Right cardiac atrium (tissue), 5 donors: ENCODE data around the gene FAAP20. TPM values are rescaled to one million over a fixed set of nuclear protein-coding genes. Genes with fewer than 3 reads are reported as not detected.

Source experiments
- ATAC-seq, 2 donors: fragments of 200-7000 bp; cut with Tn5 transposase; one replicate each; pipeline versions ENCODE4 v1.8.0 to v1.9.1; 2020; ENCODE audit warnings: moderate library complexity in 2 of 2, mild to moderate bottlenecking in 1 of 2
- DNase-seq, 3 donors: peaks; one replicate each; pipeline ENCODE4 v3.0.0-alpha.2; 2020
- H3K27ac ChIP-seq: one replicate; pipeline ENCODE4 v1.5.1; 2013; ENCODE audit warnings: mild to moderate bottlenecking, low read length, control low read depth, moderate library complexity
- H3K27me3 ChIP-seq: one replicate; pipeline ENCODE4 v1.6.1; 2013; ENCODE audit not compliant: control insufficient read depth, insufficient read depth
- H3K4me1 ChIP-seq: one replicate; pipeline ENCODE4 v1.6.1; 2013; ENCODE audit warnings: low read length; ENCODE audit not compliant: control insufficient read depth, insufficient read depth
- H3K4me3 ChIP-seq: one replicate; pipeline ENCODE4 v1.5.1; 2013; ENCODE audit warnings: low read length, control low read depth
- H3K9me3 ChIP-seq: one replicate; pipeline ENCODE4 v1.6.1; 2013; ENCODE audit warnings: low read length; ENCODE audit not compliant: control insufficient read depth
- WGBS: extraction: QIAGEN DNeasy Blood & Tissue Kit; methylation state at CpG from one replicate; pipeline ENCODE4 v1.1.7; 2013; 5-methylcytosine and 5-hydroxymethylcytosine counted together
- intact Hi-C, 4 donors: fragments of 100-400 bp; cut with DNase I; formaldehyde crosslinking; loops; one replicate each; pipeline versions ENCODE4 v1.11.0 to v1.14.0; 2022 to 2023
- polyA plus RNA-seq: library from polyadenylated mRNA; stranded (reverse); fragments of 200-250 nt; gene quantifications from one replicate; pipeline ENCODE4 v1.2.3, GENCODE V29; 2013
- total RNA-seq, 4 donors: library from RNA; stranded (reverse); fragmentation: NEBNext Ultra II Directional; extraction: Animal tissue kit (Norgen Biotek cat#: 25700); gene quantifications; one replicate each; pipeline ENCODE4 v1.2.1, GENCODE V29; 2021
- donor health status: healthy with polysubstance abuse.
- donor health status: DM: no; HTN: yes; CAD: no.
- donor health status: DM: no; HTN: no; CAD: no.
- donor health status: DM: no; HTN: yes; CAD: no; lungs with severe emphysema.
- donor health status: DM: yes; HTN: yes; CAD: no.

FAAP20 gene
- total and polyA plus RNA-seq, 5 donors, result 35.5 to 56.3 (median 38.2) TPM

- Histone ChIP-seq H3K4me3 (peak overlapping the region; percentile 94), H3K27ac (peak overlapping the region; percentile 90), H3K9me3 (no peaks in the 10 kb centered on the region), H3K4me1 (peaks cover 21% of the 10 kb centered on the region), H3K27me3 (no peaks in the 10 kb centered on the region)
- 12% methylated on average over 32 of the region's 32 CpGs for WGBS
- ATAC-seq (peak in 1 of 2 donors; percentile 8), DNase-seq (peak; percentile 72 to 87 (median 86))
- intact Hi-C loops, result loop anchor here in 3 of 4 donors (2.0 to 5.0 kb wide), 3 partner anchors 17 to 82 kb away; no protein-coding TSS in a partner anchor
These were observed 35.5 kb upstream of the FAAP20 start for GRCh38 chr1:2229911-2230731.

- peak; percentile 8 to 18 for ATAC-seq
- Histone ChIP-seq H3K27me3 (no peaks in the 10 kb centered on the region), H3K27ac (peak overlapping the region; percentile 90), H3K9me3 (no peaks in the 10 kb centered on the region), H3K4me1 (peaks cover 20% of the 10 kb centered on the region), H3K4me3 (peak overlapping the region; percentile 94)
- 2% methylated on average over 77 of the region's 77 CpGs for WGBS
- peak; percentile 79 to 93 (median 93) for DNase-seq
- intact Hi-C loops, result loop anchor here in 1 of 4 donors (2.0 kb wide), 1 partner anchor 16 kb away; no protein-coding TSS in a partner anchor
These were observed 34.7 kb upstream of the FAAP20 start for GRCh38 chr1:2229037-2229864.

GRCh38 chr1:2228694-2229036 lies 34.1 kb upstream of the FAAP20 start:
- ATAC-seq (no peak), DNase-seq (peak in 2 of 3 donors; percentile 73 to 77)
- WGBS, result under 1% methylated on average over 50 of the region's 50 CpGs
- Histone ChIP-seq H3K4me1 (peaks cover 15% of the 10 kb centered on the region), H3K4me3 (peak overlapping the region; percentile 94), H3K27ac (peak overlapping the region; percentile 90), H3K27me3 (no peaks in the 10 kb centered on the region), H3K9me3 (no peaks in the 10 kb centered on the region)
- intact Hi-C loops, result loop anchor here in 1 of 4 donors (2.0 kb wide), 1 partner anchor 16 kb away; no protein-coding TSS in a partner anchor

GRCh38 chr1:2228157-2228594 lies 33.6 kb upstream of the FAAP20 start, which contains the start of gene SKI:
Gene SKI, plus strand, starts transcription at chr1:2228319. Its CDS starts 448 bp downstream, at chr1:2228767.
- intact Hi-C loops, result loop anchor here in 1 of 4 donors (2.0 kb wide), 1 partner anchor 15 kb away; no protein-coding TSS in a partner anchor

GRCh38 chr1:2227346-2228156 lies 33.0 kb upstream of the FAAP20 start:
- H3K27ac ChIP-seq, result peak overlapping the region; percentile 98
- DNase-seq, result peak; percentile 97 to 99 (median 99)
- H3K9me3 ChIP-seq, result no peaks in the 10 kb centered on the region
- intact Hi-C loops, result loop anchor here in 1 of 4 donors (2.0 kb wide), 1 partner anchor 15 kb away; no protein-coding TSS in a partner anchor
- H3K4me1 ChIP-seq, result peaks cover 7% of the 10 kb centered on the region
- H3K4me3 ChIP-seq, result peak overlapping the region; percentile 94
- WGBS, result under 1% methylated on average over 128 of the region's 129 CpGs
- no peaks in the 10 kb centered on the region for H3K27me3 ChIP-seq
- peak; percentile 87 to 90 for ATAC-seq

More at GRCh38 chr1:2228157-2228594, 33.6 kb upstream of the FAAP20 start, which contains the start of gene SKI:
- WGBS, result under 1% methylated on average over 99 of the region's 100 CpGs
- peak within 1 kb of the TSS; percentile 94 for H3K4me3 ChIP-seq
- no peaks in the 10 kb centered on the region for H3K27me3 ChIP-seq
- ATAC-seq, result no peak
- peak in 1 of 3 donors; percentile 55 for DNase-seq
- peak within 1 kb of the TSS; percentile 98 for H3K27ac ChIP-seq
- H3K4me1 ChIP-seq, result peaks cover 11% of the 10 kb centered on the region
- no peaks in the 10 kb centered on the region for H3K9me3 ChIP-seq

- Histone ChIP-seq H3K4me1 (peaks cover 3% of the 10 kb centered on the region), H3K27me3 (no peaks in the 10 kb centered on the region), H3K4me3 (peak overlapping the region; percentile 78), H3K27ac (peak overlapping the region; percentile 98), H3K9me3 (no peaks in the 10 kb centered on the region)
- DNase-seq (peak; percentile 42 to 79 (median 78)), ATAC-seq (peak in 1 of 2 donors; percentile 0)
- 17% methylated on average over 73 of the region's 73 CpGs for WGBS
- intact Hi-C loops, result no loop called here
These were observed 32.2 kb upstream of the FAAP20 start for GRCh38 chr1:2226525-2227345.

GRCh38 chr1:2224631-2225428 lies 30.3 kb upstream of the FAAP20 start:
- intact Hi-C loops, result no loop called here
- DNase-seq (peak in 1 of 3 donors; percentile 49), ATAC-seq (no peak)
- no peak overlapping the region for H3K27ac ChIP-seq
- H3K27me3 ChIP-seq, result no peaks in the 10 kb centered on the region
- no peaks in the 10 kb centered on the region for H3K9me3 ChIP-seq
- H3K4me1 ChIP-seq, result no peaks in the 10 kb centered on the region
- WGBS, result 76% methylated on average over 18 of the region's 18 CpGs
- H3K4me3 ChIP-seq, result no peak overlapping the region

- DNase-seq (peak in 1 of 3 donors; percentile 39), ATAC-seq (no peak)
- no peaks in the 10 kb centered on the region for H3K27me3 ChIP-seq
- intact Hi-C loops, result no loop called here
- H3K4me1 ChIP-seq, result no peaks in the 10 kb centered on the region
- H3K27ac ChIP-seq, result no peak overlapping the region
- no peak overlapping the region for H3K4me3 ChIP-seq
- WGBS, result 83% methylated on average over 7 of the region's 7 CpGs
- H3K9me3 ChIP-seq, result no peaks in the 10 kb centered on the region
These were observed 29.6 kb upstream of the FAAP20 start for GRCh38 chr1:2224170-2224584.

- no peak for ATAC-seq
- WGBS, result 85% methylated on average over 3 of the region's 3 CpGs
- intact Hi-C loops, result no loop called here
These were observed 26.7 kb upstream of the FAAP20 start for GRCh38 chr1:2221271-2221670.

More at GRCh38 chr1:2221271-2221670, 26.7 kb upstream of the FAAP20 start:
- Histone ChIP-seq H3K27ac (no peak overlapping the region), H3K4me3 (no peak overlapping the region), H3K4me1 (no peaks in the 10 kb centered on the region), H3K9me3 (no peaks in the 10 kb centered on the region), H3K27me3 (no peaks in the 10 kb centered on the region)
- DNase-seq, result peak in 1 of 3 donors; percentile 9
